HG02884 (cell line): Measurements from ENCODE around the gene PIEZO2.

ENCODE experiments used
- ATAC-seq: cut with Tn5 transposase; IDR thresholded peaks from one replicate; pipeline ENCODE4 v1.9.1; 2021; ENCODE audit warnings: mild to moderate bottlenecking, moderate library complexity; ENCODE audit not compliant: unreplicated experiment

The PIEZO2 gene

DNA sequence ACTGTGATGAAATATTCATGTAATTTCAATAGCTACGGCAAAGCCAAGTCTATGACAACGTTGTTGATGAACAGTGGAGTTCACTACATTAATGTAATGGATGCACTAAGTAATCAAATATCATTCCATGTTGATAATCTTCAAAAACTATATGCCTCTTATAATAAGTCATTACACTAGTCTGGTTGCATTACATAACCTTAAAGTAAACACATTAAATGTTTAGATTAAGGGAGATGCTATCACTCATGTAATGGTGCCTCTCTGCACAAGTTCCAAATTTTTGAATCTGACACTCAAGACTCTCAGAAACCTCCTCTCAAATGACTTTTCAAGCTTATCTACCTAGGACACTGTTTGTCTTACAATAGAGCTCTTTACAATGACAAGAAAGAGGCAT is 35.4 kb downstream of the PIEZO2 start:
- ATAC-seq, result no peak

- no peak for ATAC-seq
Measured at GRCh38 chr18:11113046-11113548, 36.3 kb downstream of the PIEZO2 start.

DNA sequence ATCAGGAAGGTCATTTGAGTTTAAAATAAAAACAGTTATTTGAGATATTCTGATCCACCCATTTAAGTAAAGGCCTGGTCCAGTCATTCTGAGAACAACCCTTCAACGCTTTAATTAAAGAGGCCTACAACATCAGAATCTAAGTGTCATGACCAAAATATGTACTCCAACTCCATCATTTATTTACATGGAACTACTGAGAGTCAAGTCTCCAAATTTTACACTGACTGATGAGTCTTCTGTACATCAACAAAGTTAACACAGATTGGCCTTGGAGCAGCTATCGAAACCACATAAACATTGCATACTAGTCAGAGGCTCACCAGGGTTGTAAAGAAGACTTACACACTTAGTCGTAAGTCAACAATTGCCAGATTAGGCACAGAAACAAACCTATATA is 37.1 kb downstream of the PIEZO2 start:
- no peak for ATAC-seq

DNA sequence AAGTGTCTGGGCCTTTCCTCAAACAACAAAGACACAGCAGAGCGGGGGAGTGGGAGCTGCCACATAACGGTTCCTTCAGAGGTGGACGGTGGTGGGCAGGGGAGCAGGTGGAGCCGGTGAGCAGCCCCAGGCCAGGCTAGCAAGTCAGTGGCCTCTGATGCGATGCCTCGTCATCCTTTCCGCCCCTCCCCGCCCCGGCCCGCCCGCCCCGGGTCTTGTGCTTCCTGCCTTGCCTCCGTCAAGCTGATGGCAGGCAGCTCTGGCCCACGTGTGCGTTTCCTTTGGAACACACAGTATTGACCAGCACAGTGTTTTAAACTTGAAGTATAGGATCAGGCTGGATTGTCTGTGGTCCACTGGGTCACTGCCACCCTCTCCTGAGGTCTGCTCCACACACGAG is 38.9 kb downstream of the PIEZO2 start:
- ATAC-seq, result no peak

- no peak for ATAC-seq
Measured at GRCh38 chr18:11108947-11109346, 40.4 kb downstream of the PIEZO2 start.

- no peak for ATAC-seq
Measured at GRCh38 chr18:11106894-11107293, 42.5 kb downstream of the PIEZO2 start.

DNA sequence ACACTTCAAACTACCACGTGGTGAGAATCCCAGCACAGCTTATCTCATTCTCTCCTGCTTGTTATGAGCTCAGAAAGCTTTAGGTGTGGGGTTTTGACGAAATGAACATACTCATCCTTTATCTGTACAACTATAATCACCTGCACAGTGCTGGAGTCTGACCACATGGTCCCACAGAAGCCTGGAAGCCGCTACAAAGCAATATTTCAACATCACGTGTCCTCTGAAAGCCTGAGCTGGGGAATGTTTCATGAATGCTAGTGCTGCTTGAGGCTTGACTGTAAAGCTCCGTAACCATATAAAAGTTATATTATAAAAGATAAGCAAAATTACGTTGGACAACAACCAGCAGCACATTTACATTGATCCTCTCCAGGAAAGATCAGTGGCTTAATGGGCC is 43.9 kb downstream of the PIEZO2 start:
- no peak for ATAC-seq

- ATAC-seq, result no peak
Measured at GRCh38 chr18:11104307-11104706, 45.1 kb downstream of the PIEZO2 start.

GRCh38 chr18:11096839-11097750 is 52.3 kb downstream of the PIEZO2 start:
- ATAC-seq, result no peak

DNA sequence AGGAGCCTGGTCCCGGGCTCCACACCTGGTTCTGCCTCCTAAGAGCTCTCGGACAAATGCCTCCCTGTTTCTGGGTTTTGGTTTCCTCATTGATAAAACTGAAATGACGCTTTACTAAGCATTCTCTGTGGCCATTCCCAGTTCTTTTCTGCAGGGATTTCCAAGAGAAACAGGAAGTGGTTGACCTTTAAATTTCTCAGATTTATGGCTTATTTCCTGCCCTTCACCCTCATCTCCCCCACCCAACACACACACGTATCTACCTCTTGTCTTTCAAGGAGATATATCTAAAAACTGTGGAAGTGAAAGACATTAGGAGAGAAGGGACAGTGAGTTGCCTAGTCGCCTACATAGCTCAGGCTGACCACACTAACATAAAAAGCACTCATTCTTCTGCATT is 53.0 kb downstream of the PIEZO2 start:
- ATAC-seq, result no peak

- ATAC-seq, result no peak
Measured at GRCh38 chr18:11095674-11096293, 53.6 kb downstream of the PIEZO2 start.

- no peak for ATAC-seq
Measured at GRCh38 chr18:11095211-11095610, 54.2 kb downstream of the PIEZO2 start.

GRCh38 chr18:11091746-11092145 is 57.6 kb downstream of the PIEZO2 start:
- ATAC-seq, result no peak

GRCh38 chr18:11089931-11090715 is 59.2 kb downstream of the PIEZO2 start:
- ATAC-seq, result no peak

DNA sequence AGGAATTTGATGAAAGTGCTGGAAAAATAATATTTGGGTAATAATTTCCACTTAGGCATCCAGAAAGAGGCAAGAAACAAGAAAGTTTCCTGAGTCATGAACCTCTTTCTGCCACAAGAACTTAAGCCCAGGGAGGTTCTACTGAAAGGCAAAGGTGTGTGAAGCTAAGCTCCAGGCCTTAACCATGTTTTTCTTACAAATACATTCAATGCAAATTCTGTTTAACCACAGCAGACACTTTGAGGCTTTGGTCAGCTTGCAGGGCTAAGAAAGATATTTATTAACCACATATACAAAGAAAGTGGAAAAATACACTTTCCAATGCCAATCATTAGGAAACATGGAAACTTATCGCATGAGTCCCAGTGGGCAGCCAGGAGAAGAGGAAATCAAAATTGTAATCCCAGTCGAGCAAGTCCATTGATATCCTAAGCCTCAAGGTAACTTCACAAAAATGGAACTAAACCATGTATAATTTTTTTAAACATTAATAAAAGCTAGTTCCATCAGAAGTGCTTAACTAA is 68.3 kb downstream of the PIEZO2 start:
- ATAC-seq, result no peak

- ATAC-seq, result no peak
Measured at GRCh38 chr18:11078491-11078890, 70.9 kb downstream of the PIEZO2 start.

GRCh38 chr18:11077548-11078187 is 71.7 kb downstream of the PIEZO2 start:
- no peak for ATAC-seq

- ATAC-seq, result no peak
Measured at GRCh38 chr18:11074889-11075288, 74.5 kb downstream of the PIEZO2 start.

- no peak for ATAC-seq
Measured at GRCh38 chr18:11073971-11074370, 75.4 kb downstream of the PIEZO2 start.

- ATAC-seq, result no peak
Measured at GRCh38 chr18:11072632-11073031, 76.7 kb downstream of the PIEZO2 start.

GRCh38 chr18:11071300-11071699 is 78.1 kb downstream of the PIEZO2 start:
- ATAC-seq, result no peak
